ENCODE data around the gene GLIS1. TPM values are rescaled to one million over a fixed set of nuclear protein-coding genes. Genes with fewer than 3 reads are reported as not detected.

Gene GLIS1
- total RNA-seq, 1 donor from 2014 or later: 1.2 TPM

DNA sequence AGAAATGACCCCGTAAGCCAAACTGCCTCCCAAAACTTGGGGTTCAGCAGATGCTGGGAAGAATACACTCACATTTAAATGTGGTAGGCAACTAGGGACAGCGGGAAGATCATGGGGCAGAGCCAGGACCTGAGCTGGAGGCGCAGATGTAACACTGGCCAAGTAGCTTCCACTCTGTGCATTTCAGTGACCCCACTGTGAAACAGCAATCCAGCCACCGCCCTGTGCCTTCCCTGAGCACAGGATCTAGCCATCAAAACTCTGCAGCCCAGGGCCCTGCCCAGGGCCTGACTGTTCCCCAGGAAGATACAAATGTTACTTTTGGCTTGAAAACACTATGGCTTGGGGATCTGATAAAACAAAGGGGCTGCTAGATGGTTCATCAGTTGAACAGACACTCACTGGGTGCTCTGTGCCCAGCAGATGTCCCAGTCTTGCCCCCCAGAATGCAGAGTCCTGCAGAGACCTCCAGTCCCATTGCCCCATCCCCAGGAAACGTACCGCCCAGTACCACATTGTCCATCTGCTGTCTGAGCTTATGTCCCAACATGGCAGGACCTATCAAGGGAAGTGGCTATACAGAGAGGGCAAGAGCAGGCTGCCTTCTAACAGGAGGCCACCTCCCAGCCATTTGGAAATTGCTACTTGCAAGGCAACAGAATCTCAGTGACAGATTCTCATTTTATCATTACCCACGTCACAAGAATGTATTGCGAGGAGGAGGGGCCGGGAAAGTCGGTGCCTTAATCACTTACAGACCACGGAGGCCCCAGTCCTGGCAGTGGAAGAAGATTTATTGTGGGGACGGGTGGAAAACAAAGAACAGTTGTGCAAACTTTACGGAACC lies 155.7 kb downstream of the GLIS1 start:
- Histone ChIP-seq H3K4me1 (peaks cover 9% of the 10 kb centered on the region), H3K36me3 (no peaks in the 10 kb centered on the region), H3K9me3 (no peaks in the 10 kb centered on the region), H3K27me3 (no peaks in the 10 kb centered on the region), H3K27ac (no peak overlapping the region), H3K4me3 (no peak overlapping the region)
- no peak for DNase-seq (ENCODE audit: extremely low spot score in 2 of 2)
- TF ChIP-seq POLR2AphosphoS5 (IDR thresholded peaks at IDR 0.05; ENCODE audit: insufficient read depth in 1 of 2, low read depth in 1 of 2) (no peak), POLR2A (IDR thresholded peaks at IDR 0.05) (no peak)
- TF ChIP-seq, protein P1, sequence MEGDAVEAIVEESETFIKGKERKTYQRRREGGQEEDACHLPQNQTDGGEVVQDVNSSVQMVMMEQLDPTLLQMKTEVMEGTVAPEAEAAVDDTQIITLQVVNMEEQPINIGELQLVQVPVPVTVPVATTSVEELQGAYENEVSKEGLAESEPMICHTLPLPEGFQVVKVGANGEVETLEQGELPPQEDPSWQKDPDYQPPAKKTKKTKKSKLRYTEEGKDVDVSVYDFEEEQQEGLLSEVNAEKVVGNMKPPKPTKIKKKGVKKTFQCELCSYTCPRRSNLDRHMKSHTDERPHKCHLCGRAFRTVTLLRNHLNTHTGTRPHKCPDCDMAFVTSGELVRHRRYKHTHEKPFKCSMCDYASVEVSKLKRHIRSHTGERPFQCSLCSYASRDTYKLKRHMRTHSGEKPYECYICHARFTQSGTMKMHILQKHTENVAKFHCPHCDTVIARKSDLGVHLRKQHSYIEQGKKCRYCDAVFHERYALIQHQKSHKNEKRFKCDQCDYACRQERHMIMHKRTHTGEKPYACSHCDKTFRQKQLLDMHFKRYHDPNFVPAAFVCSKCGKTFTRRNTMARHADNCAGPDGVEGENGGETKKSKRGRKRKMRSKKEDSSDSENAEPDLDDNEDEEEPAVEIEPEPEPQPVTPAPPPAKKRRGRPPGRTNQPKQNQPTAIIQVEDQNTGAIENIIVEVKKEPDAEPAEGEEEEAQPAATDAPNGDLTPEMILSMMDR (IDR thresholded peaks at IDR 0.05): no peak
- intact Hi-C loops (cut with DNase I): no loop called here

DNA sequence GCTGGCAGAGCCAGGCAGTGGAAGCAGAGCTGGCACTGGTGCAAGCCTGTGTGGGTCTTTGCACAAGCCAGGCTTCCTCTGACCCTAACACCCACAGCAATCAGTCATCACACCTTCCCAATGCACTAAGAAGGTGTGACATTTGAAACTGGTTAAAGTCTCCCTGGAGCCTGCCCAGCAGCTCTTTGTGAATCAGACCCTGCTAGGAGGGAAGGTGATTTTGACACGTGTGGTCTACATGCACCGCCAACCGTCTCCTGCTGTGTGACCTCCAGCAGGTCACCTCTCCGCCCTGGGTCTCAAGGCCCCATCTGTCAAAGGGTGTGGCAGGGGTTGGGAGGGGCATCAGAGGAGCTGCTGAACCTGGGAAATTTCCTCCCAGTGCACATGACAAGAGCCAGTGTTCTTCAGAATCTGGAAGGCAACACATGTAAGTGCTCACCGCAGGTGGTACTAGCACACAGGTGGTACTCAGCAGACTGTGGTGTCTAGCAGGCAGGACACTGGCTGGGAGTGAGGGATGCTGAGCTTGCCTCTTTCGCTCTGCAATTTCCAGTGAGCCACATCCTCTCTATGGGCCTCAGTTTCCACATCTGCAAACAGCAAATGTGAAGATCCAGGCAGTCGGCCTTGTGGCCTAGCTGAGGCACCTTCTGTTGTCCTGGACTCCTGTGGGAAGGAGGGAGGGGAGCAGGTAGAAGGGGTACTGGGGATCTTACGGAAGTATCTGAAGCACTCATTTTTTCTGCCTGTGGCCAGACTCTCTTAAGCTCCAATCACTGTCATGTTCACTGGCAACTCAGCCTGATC lies 156.5 kb downstream of the GLIS1 start:
- TF ChIP-seq POLR2A (IDR thresholded peaks at IDR 0.05): no peak
- TF ChIP-seq POLR2AphosphoS5 (IDR thresholded peaks at IDR 0.05; ENCODE audit: insufficient read depth in 1 of 2, low read depth in 1 of 2): no peak
- TF ChIP-seq, protein P1 (IDR thresholded peaks at IDR 0.05): no peak
- intact Hi-C loops (cut with DNase I): no loop called here
- Histone ChIP-seq H3K27me3 (no peaks in the 10 kb centered on the region), H3K4me3 (no peak overlapping the region), H3K36me3 (no peaks in the 10 kb centered on the region), H3K4me1 (peaks cover 9% of the 10 kb centered on the region), H3K27ac (no peak overlapping the region), H3K9me3 (no peaks in the 10 kb centered on the region)
- DNase-seq (ENCODE audit: extremely low spot score in 2 of 2): no peak

DNA sequence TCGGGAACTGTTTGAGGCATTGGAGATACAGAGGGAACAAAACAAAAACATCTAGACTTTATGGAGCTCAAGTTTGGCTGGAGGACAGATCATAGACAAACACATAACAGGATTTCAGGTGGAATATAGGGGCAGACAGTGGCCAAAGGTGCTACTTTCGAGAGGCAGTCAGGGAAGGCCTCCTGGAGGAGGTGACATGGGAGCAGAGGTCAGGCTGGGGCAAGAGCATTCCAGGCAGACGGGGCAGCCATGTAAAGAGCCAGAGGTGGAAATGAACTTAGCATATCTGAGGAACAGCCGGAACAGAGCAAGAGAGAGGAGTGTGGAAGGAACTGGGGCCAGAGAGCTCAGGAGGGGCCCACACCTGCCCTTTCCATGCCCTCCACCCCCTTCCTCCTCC lies 157.5 kb downstream of the GLIS1 start:
- no peaks in the 10 kb centered on the region for H3K36me3 ChIP-seq
- DNase-seq (ENCODE audit: extremely low spot score in 2 of 2): no peak
- intact Hi-C loops (cut with DNase I): no loop called here
- TF ChIP-seq POLR2AphosphoS5 (IDR thresholded peaks at IDR 0.05; ENCODE audit: insufficient read depth in 1 of 2, low read depth in 1 of 2) (no peak), POLR2A (IDR thresholded peaks at IDR 0.05) (no peak)
- TF ChIP-seq, protein P1 (IDR thresholded peaks at IDR 0.05): no peak
- no peak overlapping the region for H3K27ac ChIP-seq
- no peak overlapping the region for H3K4me3 ChIP-seq
- H3K4me1 ChIP-seq: peaks cover 9% of the 10 kb centered on the region
- no peaks in the 10 kb centered on the region for H3K9me3 ChIP-seq
- no peaks in the 10 kb centered on the region for H3K27me3 ChIP-seq

DNA sequence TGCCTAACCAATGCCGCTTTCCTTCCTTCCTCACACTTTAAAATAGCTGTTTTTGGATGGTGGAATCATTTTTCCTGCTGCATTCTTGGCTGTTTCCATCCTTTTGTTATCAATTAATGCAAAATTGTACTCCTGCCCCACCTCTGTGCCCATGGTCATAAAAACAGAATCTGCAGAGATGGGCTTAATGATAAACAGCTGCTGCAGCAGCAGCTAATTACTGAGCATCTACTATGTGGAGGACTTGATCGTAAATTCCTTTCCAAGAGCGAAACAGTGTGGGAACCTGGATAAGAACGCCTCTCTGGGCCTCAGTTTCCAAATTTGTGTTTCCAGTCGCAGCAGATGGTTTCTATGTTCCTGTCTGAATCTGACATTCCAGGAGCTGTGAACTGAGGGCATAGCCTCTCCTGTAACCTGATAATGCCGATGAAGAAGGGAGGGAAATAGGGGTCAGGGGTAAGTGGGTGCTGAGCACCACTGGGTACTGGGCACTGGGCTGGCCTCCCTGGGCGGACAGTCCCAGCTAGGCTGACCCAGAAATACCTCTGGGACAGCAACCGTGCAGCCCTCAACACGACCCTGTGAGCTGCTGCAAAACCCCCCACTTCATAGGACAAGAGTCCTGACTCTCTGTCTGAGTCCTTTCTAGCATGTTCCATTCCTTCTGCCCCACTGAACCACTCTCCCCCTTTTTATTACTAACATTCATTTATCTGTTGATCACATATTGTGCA lies 158.1 kb downstream of the GLIS1 start:
- no peaks in the 10 kb centered on the region for H3K36me3 ChIP-seq
- TF ChIP-seq, protein P1 (IDR thresholded peaks at IDR 0.05): no peak
- TF ChIP-seq POLR2AphosphoS5 (IDR thresholded peaks at IDR 0.05; ENCODE audit: insufficient read depth in 1 of 2, low read depth in 1 of 2) (no peak), POLR2A (IDR thresholded peaks at IDR 0.05) (no peak)
- H3K27ac ChIP-seq: no peak overlapping the region
- intact Hi-C loops (cut with DNase I): no loop called here
- no peaks in the 10 kb centered on the region for H3K27me3 ChIP-seq
- H3K4me3 ChIP-seq: no peak overlapping the region
- peaks cover 9% of the 10 kb centered on the region for H3K4me1 ChIP-seq
- DNase-seq (ENCODE audit: extremely low spot score in 2 of 2): no peak
- H3K9me3 ChIP-seq: no peaks in the 10 kb centered on the region

All from vagina (tissue), 2 donors.